ENCODE data around the gene ZDHHC24. TPM values are rescaled to one million over a fixed set of nuclear protein-coding genes. Genes with fewer than 3 reads are reported as not detected.

The ZDHHC24 gene
- total RNA-seq, 1 experiment from 2014 or later = 10.5 TPM

- no TSS peak for BruUV-seq (replicated peaks)
- Histone ChIP-seq H3K79me2 (ENCODE audit: insufficient read depth, low read length) (no peaks in the 10 kb centered on the region), H3K27me3 (ENCODE audit: insufficient read depth, low read length) (no peaks in the 10 kb centered on the region), H3K4me2 (ENCODE audit: low read length) (no peak overlapping the region), H4K20me1 (ENCODE audit: insufficient read depth) (no peaks in the 10 kb centered on the region), H2AFZ (ENCODE audit: low read depth, low read length, poor library complexity, severe bottlenecking) (no peak overlapping the region), H3K4me3 (replicated peaks in 1 of 2; ENCODE audit: low read depth in 1 of 2, low read length in 2 of 2) (no peak overlapping the region), H3K36me3 (ENCODE audit: control insufficient read depth in 1 of 2, insufficient read depth in 2 of 2, low read length in 2 of 2) (no peaks in the 10 kb centered on the region), H3K27ac (ENCODE audit: low read depth, low read length) (no peak overlapping the region), H3K9me3 (ENCODE audit: control insufficient read depth in 1 of 2, insufficient read depth in 1 of 2, low read depth in 1 of 2, low read length in 2 of 2) (no peaks in the 10 kb centered on the region), H3K9ac (ENCODE audit: low read length) (no peak overlapping the region), H3K4me1 (ENCODE audit: control insufficient read depth in 1 of 2, insufficient read depth in 2 of 2, low read length in 2 of 2) (peaks cover 0 to 6% of the 10 kb centered on the region in 2 experiments; a peak in 2 of 4 replicates), H3K9me2 (ENCODE audit: insufficient read depth) (no peaks in the 10 kb centered on the region)
- ATAC-seq = no peak
- ChIA-PET RAD21 (ENCODE audit: low non-redundant PET in 1 of 2, low total read pairs in 2 of 2, uncharacterized antibody in 2 of 2, unreplicated experiment in 2 of 2) (no interaction called here), CTCF (no interaction called here), POLR2A (no interaction called here)
- TF ChIP-seq TCF7L2 (IDR thresholded peaks at IDR 0.05; ENCODE audit: borderline replicate concordance, extremely low read depth, insufficient read depth, insufficient read length) (no peak), YY1 (IDR thresholded peaks at IDR 0.05; ENCODE audit: extremely low read depth, insufficient replicate concordance, low read depth, low read length) (no peak), SRF (IDR thresholded peaks at IDR 0.05; ENCODE audit: low read depth) (no peak), CEBPB (IDR thresholded peaks at IDR 0.05; ENCODE audit: low read depth) (no peak), ELF1 (IDR thresholded peaks at IDR 0.05; ENCODE audit: borderline replicate concordance, low read depth) (no peak), EZH2phosphoT487 (IDR thresholded peaks at IDR 0.05; ENCODE audit: borderline replicate concordance) (no peak), FOSL1 (IDR thresholded peaks at IDR 0.05; ENCODE audit: low read depth) (no peak), SIN3A (IDR thresholded peaks at IDR 0.05; ENCODE audit: low read depth) (no peak), SP1 (IDR thresholded peaks at IDR 0.05; ENCODE audit: low read depth) (no peak), POLR2A (IDR thresholded peaks at IDR 0.05; ENCODE audit: borderline replicate concordance, extremely low read depth, insufficient read depth, insufficient read length) (no peak), JUND (IDR thresholded peaks at IDR 0.05) (no peak), CTCF (IDR thresholded peaks at IDR 0.05 in 2 of 3, conservative IDR thresholded peaks at IDR 0.05 in 1 of 3; ENCODE audit: borderline replicate concordance in 1 of 3, insufficient read depth in 1 of 3, low read depth in 2 of 3, low read length in 2 of 3) (no peak), EZH2 (IDR thresholded peaks at IDR 0.05) (no peak), EGR1 (IDR thresholded peaks at IDR 0.05; ENCODE audit: low read depth) (no peak), REST (IDR thresholded peaks at IDR 0.05; ENCODE audit: low read depth) (no peak)
- TF ChIP-seq, protein P1, sequence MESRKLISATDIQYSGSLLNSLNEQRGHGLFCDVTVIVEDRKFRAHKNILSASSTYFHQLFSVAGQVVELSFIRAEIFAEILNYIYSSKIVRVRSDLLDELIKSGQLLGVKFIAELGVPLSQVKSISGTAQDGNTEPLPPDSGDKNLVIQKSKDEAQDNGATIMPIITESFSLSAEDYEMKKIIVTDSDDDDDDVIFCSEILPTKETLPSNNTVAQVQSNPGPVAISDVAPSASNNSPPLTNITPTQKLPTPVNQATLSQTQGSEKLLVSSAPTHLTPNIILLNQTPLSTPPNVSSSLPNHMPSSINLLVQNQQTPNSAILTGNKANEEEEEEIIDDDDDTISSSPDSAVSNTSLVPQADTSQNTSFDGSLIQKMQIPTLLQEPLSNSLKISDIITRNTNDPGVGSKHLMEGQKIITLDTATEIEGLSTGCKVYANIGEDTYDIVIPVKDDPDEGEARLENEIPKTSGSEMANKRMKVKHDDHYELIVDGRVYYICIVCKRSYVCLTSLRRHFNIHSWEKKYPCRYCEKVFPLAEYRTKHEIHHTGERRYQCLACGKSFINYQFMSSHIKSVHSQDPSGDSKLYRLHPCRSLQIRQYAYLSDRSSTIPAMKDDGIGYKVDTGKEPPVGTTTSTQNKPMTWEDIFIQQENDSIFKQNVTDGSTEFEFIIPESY (IDR thresholded peaks at IDR 0.05; ENCODE audit: extremely low read depth, insufficient replicate concordance, low read length) = no peak
- TF ChIP-seq, protein P2, sequence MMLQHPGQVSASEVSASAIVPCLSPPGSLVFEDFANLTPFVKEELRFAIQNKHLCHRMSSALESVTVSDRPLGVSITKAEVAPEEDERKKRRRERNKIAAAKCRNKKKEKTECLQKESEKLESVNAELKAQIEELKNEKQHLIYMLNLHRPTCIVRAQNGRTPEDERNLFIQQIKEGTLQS (IDR thresholded peaks at IDR 0.05) = no peak
- intact Hi-C loops (cut with micrococcal nuclease) = no loop called here
- DNase-seq (ENCODE audit: low read depth, low spot score) = no peak
Measured at GRCh38 chr11:66550887-66551286, 5.0 kb upstream of the ZDHHC24 start.

Measured in HCT116 (cell line).